Stomach (tissue), 4 donors: Measurements from ENCODE around the gene GLUD1.
"Not testable (repeated sequence)": the region's sequence is repeated elsewhere in the genome, so short reads cannot be mapped to it uniquely, and the experiment has no call there.

Source experiments
- POLR2A ChIP-seq, 4 donors: fragments of 450-650 bp; IDR thresholded peaks; one replicate each; pipeline ENCODE4 v1.6.1; 2016; ENCODE audit warnings: antibody characterized with exemption in 4 of 4, control low read depth in 2 of 4, mild to moderate bottlenecking in 1 of 4, moderate library complexity in 1 of 4
- POLR2AphosphoS5 ChIP-seq, 3 donors: sonication (generic); formaldehyde crosslinking; IDR thresholded peaks; one replicate each; pipeline ENCODE4 v1.6.1; 2016; ENCODE audit warnings: antibody characterized with exemption in 3 of 3
- TF ChIP-seq, protein P1 (sequence below), 7 experiments: fragments of 450-650 bp in 4 of 7; fragments of 200-600 bp in 3 of 7; sonication (generic) in 3 of 7; IDR thresholded peaks; one replicate each; pipeline ENCODE4 v1.5.1; 2016 to 2019; ENCODE audit warnings: antibody characterized with exemption in 7 of 7, control low read depth in 2 of 7, mild to moderate bottlenecking in 1 of 7

DNA sequence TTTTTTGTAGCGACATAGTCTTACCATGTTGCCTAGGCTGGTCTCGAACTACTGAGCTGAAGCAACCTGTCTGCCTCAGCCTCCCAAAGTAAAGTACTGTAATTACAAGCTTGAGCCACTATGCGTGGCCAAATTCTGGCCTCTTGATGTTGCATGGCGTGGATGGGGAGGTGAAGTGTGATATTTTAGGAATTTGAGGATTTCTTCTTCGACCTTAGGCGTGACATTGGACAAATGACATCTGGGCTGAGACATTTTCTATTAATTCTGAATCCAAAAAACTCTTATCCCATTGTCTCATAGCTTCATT is 48.4 kb upstream of the GLUD1 start:
- TF ChIP-seq, protein P1, sequence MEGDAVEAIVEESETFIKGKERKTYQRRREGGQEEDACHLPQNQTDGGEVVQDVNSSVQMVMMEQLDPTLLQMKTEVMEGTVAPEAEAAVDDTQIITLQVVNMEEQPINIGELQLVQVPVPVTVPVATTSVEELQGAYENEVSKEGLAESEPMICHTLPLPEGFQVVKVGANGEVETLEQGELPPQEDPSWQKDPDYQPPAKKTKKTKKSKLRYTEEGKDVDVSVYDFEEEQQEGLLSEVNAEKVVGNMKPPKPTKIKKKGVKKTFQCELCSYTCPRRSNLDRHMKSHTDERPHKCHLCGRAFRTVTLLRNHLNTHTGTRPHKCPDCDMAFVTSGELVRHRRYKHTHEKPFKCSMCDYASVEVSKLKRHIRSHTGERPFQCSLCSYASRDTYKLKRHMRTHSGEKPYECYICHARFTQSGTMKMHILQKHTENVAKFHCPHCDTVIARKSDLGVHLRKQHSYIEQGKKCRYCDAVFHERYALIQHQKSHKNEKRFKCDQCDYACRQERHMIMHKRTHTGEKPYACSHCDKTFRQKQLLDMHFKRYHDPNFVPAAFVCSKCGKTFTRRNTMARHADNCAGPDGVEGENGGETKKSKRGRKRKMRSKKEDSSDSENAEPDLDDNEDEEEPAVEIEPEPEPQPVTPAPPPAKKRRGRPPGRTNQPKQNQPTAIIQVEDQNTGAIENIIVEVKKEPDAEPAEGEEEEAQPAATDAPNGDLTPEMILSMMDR (IDR thresholded peaks at IDR 0.05): not testable (repeated sequence)
- TF ChIP-seq POLR2A, POLR2AphosphoS5 (IDR thresholded peaks at IDR 0.05): not testable (repeated sequence)
